ENCODE measurements around the gene VCPKMT.

VCPKMT gene

GRCh38 chr14:50094056-50094755 is 22.2 kb downstream of the VCPKMT start:
- Histone ChIP-seq H3K36me3 (ENCODE audit: control insufficient read depth in 1 of 2, insufficient read depth in 2 of 2, low read length in 2 of 2) (no peaks in the 10 kb centered on the region), H3K27me3 (ENCODE audit: control insufficient read depth in 1 of 2, insufficient read depth in 2 of 2, low read length in 2 of 2) (no peaks in the 10 kb centered on the region), H3K9ac (ENCODE audit: low read depth in 1 of 2, low read length in 2 of 2) (no peak overlapping the region), H3K4me3 (ENCODE audit: low read depth in 1 of 2, low read length in 2 of 2) (no peak overlapping the region), H3K9me3 (ENCODE audit: control insufficient read depth in 1 of 2, low read length in 2 of 2) (no peaks in the 10 kb centered on the region), H3K27ac (ENCODE audit: low read depth, low read length) (no peak overlapping the region), H3K4me1 (ENCODE audit: control insufficient read depth in 1 of 2, insufficient read depth in 2 of 2, low read length in 2 of 2) (peaks cover 3% of the 10 kb centered on the region in 2 donors)

GRCh38 chr14:50093496-50093895 is 22.9 kb downstream of the VCPKMT start:
- no peak overlapping the region for H3K9ac ChIP-seq (ENCODE audit: low read depth in 1 of 2, low read length in 2 of 2)

GRCh38 chr14:50092006-50092555 is 24.3 kb downstream of the VCPKMT start:
- Histone ChIP-seq H3K9ac (ENCODE audit: low read depth in 1 of 2, low read length in 2 of 2) (no peak overlapping the region), H3K9me3 (ENCODE audit: control insufficient read depth in 1 of 2, low read length in 2 of 2) (no peaks in the 10 kb centered on the region), H3K36me3 (ENCODE audit: control insufficient read depth in 1 of 2, insufficient read depth in 2 of 2, low read length in 2 of 2) (no peaks in the 10 kb centered on the region), H3K27ac (ENCODE audit: low read depth, low read length) (no peak overlapping the region), H3K4me3 (ENCODE audit: low read depth in 1 of 2, low read length in 2 of 2) (no peak overlapping the region), H3K4me1 (ENCODE audit: control insufficient read depth in 1 of 2, insufficient read depth in 2 of 2, low read length in 2 of 2) (peaks cover 0 to 3% of the 10 kb centered on the region in 2 donors), H3K27me3 (ENCODE audit: control insufficient read depth in 1 of 2, insufficient read depth in 2 of 2, low read length in 2 of 2) (no peaks in the 10 kb centered on the region)

More at GRCh38 chr14:50093496-50093895, 22.9 kb downstream of the VCPKMT start:
- no peaks in the 10 kb centered on the region for H3K36me3 ChIP-seq (ENCODE audit: control insufficient read depth in 1 of 2, insufficient read depth in 2 of 2, low read length in 2 of 2)
- H3K9me3 ChIP-seq (ENCODE audit: control insufficient read depth in 1 of 2, low read length in 2 of 2) = no peaks in the 10 kb centered on the region
- no peak overlapping the region for H3K27ac ChIP-seq (ENCODE audit: low read depth, low read length)
- H3K4me1 ChIP-seq (ENCODE audit: control insufficient read depth in 1 of 2, insufficient read depth in 2 of 2, low read length in 2 of 2) = peaks cover 0 to 3% of the 10 kb centered on the region in 2 donors
- H3K4me3 ChIP-seq (ENCODE audit: low read depth in 1 of 2, low read length in 2 of 2) = no peak overlapping the region
- no peaks in the 10 kb centered on the region for H3K27me3 ChIP-seq (ENCODE audit: control insufficient read depth in 1 of 2, insufficient read depth in 2 of 2, low read length in 2 of 2)

- no peak overlapping the region for H3K4me3 ChIP-seq (ENCODE audit: low read depth in 1 of 2, low read length in 2 of 2)
- no peaks in the 10 kb centered on the region for H3K36me3 ChIP-seq (ENCODE audit: control insufficient read depth in 1 of 2, insufficient read depth in 2 of 2, low read length in 2 of 2)
- H3K27me3 ChIP-seq (ENCODE audit: control insufficient read depth in 1 of 2, insufficient read depth in 2 of 2, low read length in 2 of 2) = no peaks in the 10 kb centered on the region
- H3K4me1 ChIP-seq (ENCODE audit: control insufficient read depth in 1 of 2, insufficient read depth in 2 of 2, low read length in 2 of 2) = peaks cover 0 to 3% of the 10 kb centered on the region in 2 donors
- no peaks in the 10 kb centered on the region for H3K9me3 ChIP-seq (ENCODE audit: control insufficient read depth in 1 of 2, low read length in 2 of 2)
- no peak overlapping the region for H3K27ac ChIP-seq (ENCODE audit: low read depth, low read length)
- no peak overlapping the region for H3K9ac ChIP-seq (ENCODE audit: low read depth in 1 of 2, low read length in 2 of 2)
Measured at GRCh38 chr14:50091240-50091913, 25.0 kb downstream of the VCPKMT start.

- Histone ChIP-seq H3K4me1 (ENCODE audit: control insufficient read depth in 1 of 2, insufficient read depth in 2 of 2, low read length in 2 of 2) (peaks cover 0 to 3% of the 10 kb centered on the region in 2 donors), H3K9me3 (ENCODE audit: control insufficient read depth in 1 of 2, low read length in 2 of 2) (no peaks in the 10 kb centered on the region), H3K27me3 (ENCODE audit: control insufficient read depth in 1 of 2, insufficient read depth in 2 of 2, low read length in 2 of 2) (no peaks in the 10 kb centered on the region), H3K4me3 (ENCODE audit: low read depth in 1 of 2, low read length in 2 of 2) (no peak overlapping the region), H3K36me3 (ENCODE audit: control insufficient read depth in 1 of 2, insufficient read depth in 2 of 2, low read length in 2 of 2) (no peaks in the 10 kb centered on the region), H3K27ac (ENCODE audit: low read depth, low read length) (no peak overlapping the region), H3K9ac (ENCODE audit: low read depth in 1 of 2, low read length in 2 of 2) (no peak overlapping the region)
Measured at GRCh38 chr14:50089208-50089607, 27.2 kb downstream of the VCPKMT start.

- no peak overlapping the region for H3K9ac ChIP-seq (ENCODE audit: low read depth in 1 of 2, low read length in 2 of 2)
Measured at GRCh38 chr14:50088731-50089130, 27.6 kb downstream of the VCPKMT start.

GRCh38 chr14:50088117-50088515 is 28.3 kb downstream of the VCPKMT start:
- Histone ChIP-seq H3K9me3 (ENCODE audit: control insufficient read depth in 1 of 2, low read length in 2 of 2) (no peaks in the 10 kb centered on the region), H3K36me3 (ENCODE audit: control insufficient read depth in 1 of 2, insufficient read depth in 2 of 2, low read length in 2 of 2) (no peaks in the 10 kb centered on the region), H3K4me1 (ENCODE audit: control insufficient read depth in 1 of 2, insufficient read depth in 2 of 2, low read length in 2 of 2) (peaks cover 5 to 9% of the 10 kb centered on the region in 2 donors), H3K9ac (ENCODE audit: low read depth in 1 of 2, low read length in 2 of 2) (no peak overlapping the region), H3K27ac (ENCODE audit: low read depth, low read length) (no peak overlapping the region), H3K4me3 (ENCODE audit: low read depth in 1 of 2, low read length in 2 of 2) (no peak overlapping the region), H3K27me3 (ENCODE audit: control insufficient read depth in 1 of 2, insufficient read depth in 2 of 2, low read length in 2 of 2) (no peaks in the 10 kb centered on the region)

More at GRCh38 chr14:50088731-50089130, 27.6 kb downstream of the VCPKMT start:
- Histone ChIP-seq H3K27ac (ENCODE audit: low read depth, low read length) (no peak overlapping the region), H3K4me3 (ENCODE audit: low read depth in 1 of 2, low read length in 2 of 2) (no peak overlapping the region), H3K27me3 (ENCODE audit: control insufficient read depth in 1 of 2, insufficient read depth in 2 of 2, low read length in 2 of 2) (no peaks in the 10 kb centered on the region), H3K36me3 (ENCODE audit: control insufficient read depth in 1 of 2, insufficient read depth in 2 of 2, low read length in 2 of 2) (no peaks in the 10 kb centered on the region), H3K4me1 (ENCODE audit: control insufficient read depth in 1 of 2, insufficient read depth in 2 of 2, low read length in 2 of 2) (peaks cover 3 to 5% of the 10 kb centered on the region in 2 donors), H3K9me3 (ENCODE audit: control insufficient read depth in 1 of 2, low read length in 2 of 2) (no peaks in the 10 kb centered on the region)

- H3K9ac ChIP-seq (ENCODE audit: low read depth in 1 of 2, low read length in 2 of 2) = no peak overlapping the region
- H3K36me3 ChIP-seq (ENCODE audit: control insufficient read depth in 1 of 2, insufficient read depth in 2 of 2, low read length in 2 of 2) = no peaks in the 10 kb centered on the region
- H3K27ac ChIP-seq (ENCODE audit: low read depth, low read length) = no peak overlapping the region
- H3K9me3 ChIP-seq (ENCODE audit: control insufficient read depth in 1 of 2, low read length in 2 of 2) = no peaks in the 10 kb centered on the region
- H3K4me3 ChIP-seq (ENCODE audit: low read depth in 1 of 2, low read length in 2 of 2) = no peak overlapping the region
- H3K4me1 ChIP-seq (ENCODE audit: control insufficient read depth in 1 of 2, insufficient read depth in 2 of 2, low read length in 2 of 2) = peaks cover 5 to 9% of the 10 kb centered on the region in 2 donors
- no peaks in the 10 kb centered on the region for H3K27me3 ChIP-seq (ENCODE audit: control insufficient read depth in 1 of 2, insufficient read depth in 2 of 2, low read length in 2 of 2)
Measured at GRCh38 chr14:50087341-50088116, 28.8 kb downstream of the VCPKMT start.

GRCh38 chr14:50086321-50086711 is 30.1 kb downstream of the VCPKMT start:
- Histone ChIP-seq H3K4me1 (ENCODE audit: control insufficient read depth in 1 of 2, insufficient read depth in 2 of 2, low read length in 2 of 2) (peaks cover 5 to 9% of the 10 kb centered on the region in 2 donors), H3K36me3 (ENCODE audit: control insufficient read depth in 1 of 2, insufficient read depth in 2 of 2, low read length in 2 of 2) (no peaks in the 10 kb centered on the region), H3K27me3 (ENCODE audit: control insufficient read depth in 1 of 2, insufficient read depth in 2 of 2, low read length in 2 of 2) (no peaks in the 10 kb centered on the region), H3K9ac (ENCODE audit: low read depth in 1 of 2, low read length in 2 of 2) (no peak overlapping the region), H3K27ac (ENCODE audit: low read depth, low read length) (no peak overlapping the region), H3K9me3 (ENCODE audit: control insufficient read depth in 1 of 2, low read length in 2 of 2) (no peaks in the 10 kb centered on the region), H3K4me3 (ENCODE audit: low read depth in 1 of 2, low read length in 2 of 2) (no peak overlapping the region)

Data from duodenal mucosa (tissue), 2 donors.